Muscle of arm (tissue), 12 donors: Measurements from ENCODE around the gene P2RY14. TPM values are rescaled to one million over a fixed set of nuclear protein-coding genes. Genes with fewer than 3 reads are reported as not detected.

Experiments
- DNase-seq: peaks from one replicate; pipeline ENCODE4 v3.0.0-alpha.2; 2013
- polyA plus RNA-seq, 12 donors: library from polyadenylated mRNA; unstranded; fragments of 120-200 nt; gene quantifications; one replicate each; pipeline ENCODE4 v1.2.1, GENCODE V29; 2013; ENCODE audit not compliant: insufficient read length in 12 of 12

The P2RY14 gene
- polyA plus RNA-seq, 12 donors: 0.83 to 5.2 (median 1.4) TPM; not detected in 1

DNA sequence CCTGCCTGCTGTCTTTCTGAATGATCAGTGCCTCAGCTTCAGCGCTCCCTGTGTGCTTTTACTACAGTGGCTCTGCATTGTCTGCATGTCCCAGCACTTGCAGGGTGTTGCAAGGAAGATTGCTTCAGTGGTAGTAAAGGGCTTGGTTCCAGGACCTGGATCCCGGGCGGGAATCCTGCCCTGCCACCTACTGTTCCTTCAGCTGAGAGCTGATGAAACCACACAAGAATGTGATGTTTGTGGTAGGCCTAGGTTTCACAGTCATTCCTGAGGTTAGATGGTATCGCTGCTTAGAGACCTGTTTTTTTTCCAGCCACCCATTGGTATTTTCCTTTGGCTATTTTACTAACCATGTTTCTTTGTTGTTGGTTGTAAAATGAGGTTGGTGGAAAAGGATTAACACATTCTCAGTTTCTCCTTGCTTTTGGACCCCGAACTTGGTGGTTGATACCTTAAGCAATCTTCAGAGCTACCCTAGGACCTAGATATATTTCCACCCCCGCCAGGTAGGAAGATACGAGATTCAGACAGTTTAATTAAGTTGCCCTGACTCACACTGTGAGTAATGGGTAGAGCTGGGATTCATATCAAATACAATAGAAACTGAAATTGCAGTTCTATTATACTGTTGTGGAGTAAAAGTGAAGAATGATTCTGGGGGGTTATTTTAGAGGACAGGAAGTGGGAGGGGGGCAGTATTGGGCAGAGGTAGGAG lies 26.9 kb upstream of the P2RY14 start:
- DNase-seq: no peak

DNA sequence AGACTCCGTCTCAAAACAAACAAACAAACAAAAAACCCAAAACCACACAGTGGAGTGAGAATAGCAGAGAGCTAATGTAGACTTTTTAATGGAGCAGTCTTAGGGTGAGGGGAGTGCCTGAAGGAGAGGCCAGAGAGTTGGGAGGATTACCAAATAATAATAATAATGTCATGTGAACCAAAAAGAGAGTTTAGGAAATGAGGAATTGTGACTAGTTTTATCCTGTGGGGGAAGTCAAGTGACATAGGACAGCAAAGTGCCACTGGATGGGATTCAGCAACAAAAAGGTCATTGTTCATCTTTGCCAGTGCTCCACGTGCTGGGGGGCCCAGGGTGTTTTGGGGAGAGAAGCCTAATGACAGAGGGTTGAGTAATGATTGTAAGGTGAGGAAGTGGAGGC lies 25.4 kb upstream of the P2RY14 start:
- DNase-seq: no peak

DNA sequence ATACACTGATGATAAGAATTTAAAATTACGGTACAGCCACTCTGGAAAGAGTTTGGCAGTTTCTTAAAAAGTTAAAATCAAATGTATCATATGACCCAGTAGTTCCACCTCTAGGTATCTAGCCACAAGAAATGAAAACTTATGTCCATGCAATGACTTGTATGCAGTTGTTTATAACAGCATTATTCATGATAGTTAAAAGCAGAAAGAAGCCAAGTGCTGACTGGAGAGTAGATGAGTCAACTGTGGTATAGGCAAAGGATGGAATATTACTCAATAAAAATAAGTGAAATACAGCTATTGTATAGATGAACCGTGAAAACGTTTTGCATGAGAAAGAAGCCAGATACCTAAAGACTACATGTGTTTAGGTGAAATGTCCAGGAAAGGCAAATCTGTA lies 23.4 kb upstream of the P2RY14 start:
- no peak for DNase-seq

DNA sequence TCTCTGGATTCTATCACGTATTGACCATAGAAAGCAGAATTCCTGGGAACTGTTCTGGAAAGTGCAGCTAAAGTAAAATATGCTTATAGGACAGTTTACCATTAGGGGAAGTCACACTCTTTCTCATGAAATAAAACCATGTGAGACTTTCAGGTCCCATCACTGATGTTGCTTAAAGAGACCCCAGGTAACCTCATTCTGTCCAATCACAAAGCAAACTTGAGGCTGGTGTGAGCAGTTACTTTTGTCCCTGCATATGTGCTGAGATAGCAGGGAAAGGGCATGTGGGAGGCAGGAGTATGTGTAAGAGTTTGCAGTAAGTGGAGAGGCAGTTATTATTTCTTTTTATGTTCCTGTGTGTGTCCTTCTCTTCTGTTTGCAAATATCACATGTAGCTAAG lies 22.2 kb upstream of the P2RY14 start:
- DNase-seq: no peak

DNA sequence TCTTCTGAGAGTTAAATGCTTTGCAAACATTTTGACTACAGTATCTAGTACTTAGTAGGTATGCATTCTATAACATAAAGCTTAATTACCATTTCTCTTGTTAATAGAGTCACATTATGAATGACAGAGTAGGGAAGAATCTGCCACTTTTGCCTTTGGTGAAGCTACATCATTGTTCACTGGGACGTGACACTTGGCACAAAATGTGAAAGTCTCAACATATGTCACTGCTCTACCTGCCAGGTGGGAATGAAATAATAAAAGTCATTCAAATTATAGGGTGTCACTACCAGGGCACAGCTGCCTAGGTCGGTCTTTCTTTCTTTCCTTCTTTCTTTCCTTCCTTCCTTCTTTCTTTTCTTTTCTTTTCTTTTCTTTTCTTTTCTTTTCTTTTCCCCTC lies 20.7 kb upstream of the P2RY14 start:
- no peak for DNase-seq

DNA sequence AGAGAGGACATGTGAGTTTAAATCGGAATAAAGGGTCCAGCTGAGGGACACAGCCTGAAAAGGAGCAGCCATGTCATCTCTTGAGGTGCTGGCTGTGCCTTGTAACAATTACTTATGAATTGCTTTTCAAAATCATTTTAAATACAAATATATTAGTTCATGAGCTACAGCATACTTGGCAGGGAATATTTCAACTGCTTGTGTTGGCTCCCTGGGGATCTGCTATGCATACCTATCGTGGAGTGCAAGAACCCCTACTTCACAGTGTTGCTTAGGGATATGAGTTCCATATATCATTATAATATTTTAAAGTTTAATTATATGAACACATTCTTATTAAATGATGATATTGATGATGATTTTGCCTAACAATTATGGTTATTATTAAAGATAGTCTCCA lies 19.1 kb upstream of the P2RY14 start:
- DNase-seq: no peak

DNA sequence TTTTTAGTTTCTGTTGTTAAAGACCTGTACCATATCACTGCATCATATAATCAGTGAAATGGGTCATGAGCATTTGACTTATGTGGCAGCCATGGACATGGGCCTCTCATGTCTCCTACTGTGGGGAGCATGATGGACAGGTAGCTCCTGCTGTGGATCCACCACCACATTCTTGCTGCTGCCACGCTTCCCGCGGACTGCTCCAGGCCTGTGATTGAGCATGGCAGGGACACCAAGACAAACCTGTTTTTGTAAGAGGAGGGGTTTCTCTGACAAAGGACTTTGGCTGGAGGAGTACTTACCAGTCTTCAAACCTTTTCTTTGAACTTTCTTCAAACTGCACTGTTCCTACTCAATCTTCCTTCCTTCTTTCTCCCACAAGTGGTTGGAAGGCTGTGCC lies 17.9 kb upstream of the P2RY14 start:
- no peak for DNase-seq

DNA sequence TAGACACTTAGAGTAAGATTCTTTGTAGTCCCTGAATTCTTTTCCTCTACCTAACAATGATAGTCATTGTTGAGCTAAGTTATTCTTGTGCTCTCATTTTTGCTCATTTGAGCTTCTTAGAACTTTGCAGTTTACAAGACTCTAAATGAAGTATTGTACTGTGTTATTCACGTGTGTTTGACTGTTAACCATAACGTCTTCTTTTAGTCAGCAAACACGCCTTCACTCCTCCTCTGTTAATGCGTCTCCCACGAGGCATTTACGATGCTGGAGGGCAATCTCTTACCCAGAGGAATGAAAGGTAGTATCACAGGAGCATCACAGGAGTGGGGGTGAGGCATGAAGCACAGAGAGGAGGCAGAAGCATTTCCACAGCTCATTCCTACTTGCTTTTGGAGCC lies 14.8 kb upstream of the P2RY14 start:
- no peak for DNase-seq

DNA sequence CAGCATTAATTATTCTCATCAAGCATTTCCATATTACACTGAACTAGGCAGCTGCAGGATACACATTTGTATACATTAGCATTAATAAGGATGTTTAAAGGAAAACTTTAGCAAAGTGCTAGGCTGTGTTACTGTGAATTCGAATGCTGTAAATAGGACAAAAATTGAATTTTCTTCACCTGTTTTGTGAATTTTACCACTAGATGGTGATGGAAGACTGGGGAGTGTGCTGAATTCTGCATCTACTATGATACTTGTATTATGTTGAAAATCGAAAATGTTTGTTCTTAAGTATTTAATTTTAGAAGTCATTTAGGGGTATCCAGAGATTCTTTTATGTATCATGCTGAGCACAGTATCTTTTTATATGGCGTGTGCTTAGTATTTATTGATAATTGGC lies 12.3 kb upstream of the P2RY14 start:
- no peak for DNase-seq

DNA sequence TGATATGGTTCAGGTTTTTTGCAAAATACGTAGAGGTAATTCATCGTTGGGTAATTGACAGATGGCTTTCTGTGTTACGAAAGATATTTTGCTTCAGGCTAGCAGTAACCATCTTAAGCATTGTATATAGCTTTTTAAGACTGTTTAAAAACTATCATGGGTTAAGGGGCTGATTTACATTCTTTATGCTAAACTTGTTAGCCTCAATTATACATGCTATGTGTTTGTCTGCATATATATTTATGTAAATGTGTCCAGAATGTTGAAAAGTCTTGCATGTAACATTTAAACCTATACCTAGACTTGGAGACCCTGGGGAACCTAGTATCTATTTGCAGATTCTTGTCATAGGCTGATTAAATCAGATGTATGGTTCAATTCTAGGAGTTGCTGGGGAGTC lies 11.1 kb upstream of the P2RY14 start:
- DNase-seq: no peak

DNA sequence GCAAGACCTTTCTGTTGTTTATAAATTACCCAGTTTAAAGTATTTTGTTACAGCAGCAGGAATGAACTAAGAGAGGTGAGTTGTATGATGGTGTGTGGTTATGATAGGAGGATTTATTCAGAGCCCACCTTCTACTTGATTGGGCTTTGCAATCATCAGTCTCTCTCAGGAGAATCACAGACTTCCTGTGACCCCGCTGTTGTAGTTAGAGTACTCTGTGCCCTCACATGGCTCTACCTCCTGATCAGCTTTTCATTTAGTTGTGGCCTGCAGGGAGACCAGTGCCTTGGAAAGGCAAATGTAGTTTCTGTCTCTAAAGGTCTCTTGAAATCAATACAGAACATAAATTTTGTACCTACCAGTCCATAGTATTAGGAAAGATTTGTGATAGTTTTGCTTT lies 7.6 kb upstream of the P2RY14 start:
- DNase-seq: no peak

DNA sequence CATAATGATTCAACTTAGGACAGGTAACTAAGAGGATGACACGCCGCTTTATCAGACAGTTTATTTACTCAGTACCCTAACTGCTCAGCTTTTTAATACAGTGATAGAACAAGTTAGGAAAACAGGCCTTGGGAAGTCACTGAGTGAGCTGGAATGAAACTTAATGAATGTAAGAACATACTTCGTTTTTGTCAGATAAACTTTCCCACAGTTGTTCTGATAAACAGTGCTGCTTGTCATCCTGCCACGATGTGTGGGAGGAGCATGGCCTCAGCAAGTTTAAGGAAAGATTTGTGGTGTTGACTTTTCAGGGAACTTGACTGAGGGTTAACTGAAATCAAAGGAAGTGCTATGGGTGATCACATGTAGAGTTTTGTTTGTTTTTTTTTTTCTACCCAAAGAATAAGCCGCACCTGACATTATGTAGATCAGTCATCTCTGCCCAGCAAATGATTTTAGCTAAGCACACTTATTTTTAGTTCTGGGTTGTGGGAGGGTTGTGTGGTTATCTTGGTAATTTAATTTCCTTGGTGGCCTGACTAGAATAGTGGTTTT lies 5.6 kb upstream of the P2RY14 start:
- DNase-seq: no peak

DNA sequence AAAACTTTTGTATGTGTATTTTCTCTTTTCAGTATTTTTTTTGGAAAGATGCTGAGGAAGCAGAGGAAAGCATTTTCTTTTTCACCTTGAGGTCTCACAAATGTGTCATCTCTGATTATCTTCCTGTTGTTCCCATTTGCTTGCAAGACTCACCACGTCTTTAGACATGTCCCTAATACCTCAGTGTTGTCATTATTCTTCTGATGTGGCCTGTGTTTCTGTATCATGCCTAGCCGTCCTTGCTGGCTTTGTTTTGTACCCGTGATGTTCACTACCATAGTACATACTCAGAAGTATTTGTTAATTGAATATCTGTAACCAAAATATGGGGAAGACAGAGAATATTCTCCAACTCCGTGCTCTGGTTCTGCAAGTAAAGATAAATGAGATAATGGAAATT lies 5.0 kb upstream of the P2RY14 start:
- no peak for DNase-seq

DNA sequence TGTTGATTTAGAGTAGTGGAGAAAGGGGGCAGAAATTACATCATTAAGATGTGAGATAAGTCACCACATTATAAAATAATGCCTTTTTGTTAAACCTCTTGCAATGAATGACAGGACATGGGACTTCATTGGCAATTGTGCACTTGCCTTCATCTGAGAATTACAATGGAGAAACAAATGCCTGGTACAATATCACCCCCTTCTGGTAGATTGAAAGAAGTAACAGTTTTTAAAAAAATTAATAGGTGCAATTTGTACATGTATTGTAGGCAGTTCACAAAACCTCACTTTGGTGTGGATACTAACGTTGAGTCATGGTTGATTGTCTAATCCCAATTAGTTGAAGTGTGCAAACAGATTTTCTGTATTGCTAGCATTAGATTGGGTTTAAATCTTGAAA lies 4.6 kb upstream of the P2RY14 start:
- peak; percentile 73 for DNase-seq

DNA sequence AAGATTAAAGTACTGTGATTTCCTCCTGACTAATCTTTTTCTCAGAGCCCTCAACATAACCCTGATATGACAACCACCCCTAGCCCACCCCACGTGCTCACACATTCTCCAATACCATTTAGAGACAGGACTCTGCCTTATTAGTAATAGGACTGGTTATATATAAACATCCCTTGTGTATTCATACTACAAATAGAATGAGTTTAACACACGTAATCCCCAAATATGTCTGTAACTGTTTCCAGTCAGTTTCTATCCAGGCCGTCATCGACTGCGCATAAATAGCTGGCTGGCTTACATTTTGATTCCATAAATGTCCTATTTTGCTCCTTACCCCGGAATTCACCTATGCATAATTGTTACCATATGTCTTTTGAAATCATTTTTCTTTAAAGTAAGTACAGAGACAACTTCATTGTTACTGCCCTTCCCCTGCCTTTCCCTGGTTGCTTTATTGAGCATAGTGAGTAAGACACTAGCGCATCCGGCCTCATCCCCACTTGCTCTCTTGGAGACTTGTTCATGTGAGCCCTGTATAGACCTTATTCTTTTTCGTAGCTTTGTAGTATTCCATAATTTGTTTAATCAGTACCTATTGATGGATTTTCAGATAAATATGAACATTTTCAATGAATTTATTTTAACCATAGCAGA lies 3.5 kb upstream of the P2RY14 start:
- DNase-seq: peak; percentile 74

DNA sequence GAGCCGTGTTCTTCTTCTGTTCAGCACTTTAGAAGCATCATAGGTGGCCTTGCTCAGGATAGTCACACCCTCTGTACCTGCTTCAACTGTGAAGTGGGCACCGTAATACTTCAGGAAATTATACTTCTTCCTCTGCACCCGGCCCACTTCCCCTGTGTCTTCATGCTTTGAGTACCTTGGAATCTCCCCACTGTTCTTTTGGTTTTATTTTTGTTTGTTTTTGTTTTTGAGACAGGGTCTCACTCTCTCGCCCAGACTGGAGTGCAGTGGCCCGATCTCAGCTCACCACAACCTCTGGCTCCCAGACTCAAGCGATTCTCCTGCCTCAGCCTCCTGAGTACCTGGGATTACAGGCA lies 1.7 kb downstream of the P2RY14 start:
- DNase-seq: no peak

DNA sequence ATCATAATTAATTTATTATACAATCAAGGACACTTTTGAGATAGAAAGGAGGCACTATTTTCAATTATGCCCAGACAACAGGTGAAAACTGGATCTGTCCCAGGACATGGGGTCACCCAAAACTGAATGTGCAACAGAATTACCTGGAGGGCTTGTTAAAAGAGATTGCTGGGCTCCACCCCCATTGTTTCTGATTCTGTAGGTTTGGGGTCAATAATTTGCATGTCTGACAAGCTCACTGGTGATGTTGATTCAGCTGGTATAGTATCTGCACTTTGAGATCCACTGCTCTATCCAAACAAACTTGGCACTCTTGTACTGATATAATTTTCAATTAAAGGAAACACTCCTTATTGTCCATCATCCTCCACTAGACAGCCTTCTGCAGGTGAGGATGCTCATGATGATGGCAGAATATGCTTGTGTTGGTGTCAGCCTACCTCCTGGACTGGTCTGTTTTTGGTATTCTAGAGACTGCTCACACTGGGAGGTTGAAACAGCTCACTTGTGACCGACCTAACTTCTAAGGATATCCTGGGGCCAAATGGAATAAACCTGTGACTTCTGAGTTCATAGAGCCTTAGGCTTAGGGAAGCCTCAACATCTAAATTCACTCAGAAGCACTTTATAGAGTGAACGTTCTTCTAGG lies 2.2 kb downstream of the P2RY14 start:
- DNase-seq: no peak

DNA sequence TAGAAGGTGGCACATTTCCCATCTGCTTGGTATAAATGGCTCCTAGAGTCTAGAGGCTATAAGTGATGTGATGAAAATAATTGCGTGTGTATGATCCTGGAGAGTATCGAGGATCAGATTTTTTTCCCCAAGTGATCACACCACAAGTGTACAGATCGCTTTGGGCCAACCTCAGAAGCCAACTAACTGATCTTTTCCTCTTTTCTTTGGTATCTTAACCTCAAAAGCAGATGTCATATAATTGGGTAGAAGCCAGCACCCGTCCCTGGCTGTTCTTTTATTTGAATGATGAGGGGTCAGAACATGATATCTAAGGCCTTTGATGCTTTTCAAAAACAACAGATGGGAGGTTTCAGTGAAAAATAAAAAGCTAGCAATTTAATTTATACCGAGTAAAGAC lies 3.3 kb downstream of the P2RY14 start:
- DNase-seq: no peak

DNA sequence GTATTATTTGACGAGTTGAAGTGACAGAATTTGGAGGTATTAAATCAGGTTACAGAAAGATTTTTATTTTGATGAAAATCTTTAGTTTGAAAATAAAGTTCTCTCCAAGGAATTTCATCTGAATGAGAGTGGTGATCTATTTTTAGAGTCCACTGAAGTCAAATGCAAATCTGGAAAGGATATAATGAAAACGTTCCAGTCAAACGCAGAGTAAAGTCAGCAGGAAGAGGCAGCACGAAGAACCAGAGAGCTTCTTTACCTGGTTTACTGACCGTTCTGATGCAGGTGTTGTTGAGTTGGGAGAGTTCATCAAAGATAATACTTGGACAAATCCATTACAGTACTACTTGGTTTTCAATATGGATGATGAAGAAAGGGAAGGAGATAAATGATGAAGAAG lies 8.7 kb downstream of the P2RY14 start:
- DNase-seq: no peak

DNA sequence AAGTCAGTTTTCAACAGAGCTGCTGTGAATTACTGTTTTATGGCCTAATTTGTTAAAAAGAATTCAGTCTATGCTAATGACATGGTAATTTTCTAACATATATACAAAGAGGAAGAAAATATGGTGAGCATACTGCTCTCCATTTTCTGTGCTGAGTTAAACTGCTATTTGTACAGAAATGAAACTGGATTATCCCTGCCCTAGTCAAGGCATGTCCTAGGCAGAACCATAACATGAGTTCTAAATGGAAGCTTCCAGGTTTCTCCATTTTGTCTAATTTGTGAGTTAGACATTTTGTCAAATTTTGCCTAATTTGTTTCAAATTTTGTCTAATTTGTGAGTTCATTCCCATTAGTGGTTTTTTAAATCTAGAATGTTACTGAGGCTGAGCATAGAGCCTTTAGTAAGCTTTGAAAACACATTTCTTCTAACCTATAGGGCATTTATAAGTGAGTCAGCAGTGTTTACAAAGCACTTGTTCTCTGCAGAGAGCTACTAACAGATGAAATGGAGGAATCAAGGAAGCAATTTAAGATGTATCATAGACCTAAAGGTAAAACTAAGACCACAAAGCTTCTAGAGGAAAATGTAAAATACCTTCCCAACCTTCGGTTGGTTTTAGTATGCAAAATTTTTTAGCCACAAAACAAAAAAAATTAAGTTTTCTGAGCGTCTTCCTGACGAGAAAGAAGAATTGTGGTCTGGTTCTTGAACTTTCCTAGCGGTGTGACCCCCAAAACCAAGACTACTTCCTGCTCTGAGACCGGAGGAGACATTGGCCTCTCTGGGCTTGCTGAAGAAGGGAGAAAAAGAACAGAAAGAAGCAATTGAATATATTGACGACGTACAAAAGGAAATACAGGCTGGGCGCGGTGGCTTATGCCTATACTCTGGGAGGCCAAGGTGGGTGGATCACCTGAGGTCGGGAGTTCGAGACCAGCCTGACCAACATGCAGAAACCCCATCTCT lies 9.8 kb downstream of the P2RY14 start:
- DNase-seq: no peak

DNA sequence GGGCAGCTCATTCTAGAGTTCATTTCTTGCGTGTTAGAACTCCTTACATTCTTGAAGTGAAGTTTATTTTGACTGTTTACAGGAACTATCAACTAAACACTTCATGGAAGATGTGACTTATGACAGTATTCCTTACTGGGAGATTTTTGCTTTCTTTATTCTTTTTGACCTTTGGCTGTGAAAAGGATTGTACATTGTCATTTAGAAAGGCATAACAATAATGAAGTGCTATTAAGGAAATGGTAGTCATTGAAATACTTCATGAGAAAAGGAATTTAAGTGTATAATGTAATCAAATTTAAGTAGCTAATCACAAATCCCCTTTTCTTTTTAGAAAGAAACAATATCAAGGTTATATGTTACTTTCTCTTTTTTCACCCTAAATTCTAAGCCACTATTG lies 11.3 kb downstream of the P2RY14 start:
- no peak for DNase-seq

DNA sequence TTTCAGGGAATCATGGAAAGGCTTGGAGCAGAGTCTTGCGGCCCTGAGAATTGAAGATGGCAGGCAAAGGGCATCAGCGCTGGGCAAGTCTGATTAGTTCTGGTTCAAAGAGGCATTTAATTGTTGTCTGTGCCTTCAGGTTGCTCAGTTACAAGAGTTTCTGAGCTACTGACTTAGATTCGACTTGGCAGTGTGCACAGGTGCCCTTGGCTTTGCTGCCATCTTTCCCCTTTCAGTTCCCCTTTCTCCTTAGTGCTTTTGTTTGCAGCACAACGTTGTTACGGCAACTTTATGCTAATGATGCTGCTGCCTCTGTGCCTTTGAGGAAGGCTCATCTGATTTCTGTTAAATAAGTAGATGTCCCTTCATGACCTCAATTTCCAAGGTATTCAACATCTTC lies 12.5 kb downstream of the P2RY14 start:
- no peak for DNase-seq
